Hepatocyte (in vitro differentiated cells): ENCODE data around the gene TGFBI. TPM values are rescaled to one million over a fixed set of nuclear protein-coding genes. Genes with fewer than 3 reads are reported as not detected.
A peak's percentile ranks its signal among the peaks of the same experiment; 100 is the strongest.

Experiments
- DNase-seq: peaks from one replicate; pipeline ENCODE4 v3.0.0-alpha.2; 2016; ENCODE audit warnings: low spot score
- H2AFZ ChIP-seq: fragments of 200-600 bp; sonication (generic); 2 replicates; pipeline ENCODE4 v1.6.0; 2016; ENCODE audit warnings: antibody characterized with exemption, mild to moderate bottlenecking
- H3K27ac ChIP-seq: fragments of 200-600 bp; sonication (generic); 2 replicates; pipeline ENCODE4 v1.5.1; 2016; ENCODE audit warnings: mild to moderate bottlenecking
- H3K27me3 ChIP-seq: fragments of 200-600 bp; sonication (generic); 2 replicates; pipeline ENCODE4 v1.6.1; 2016
- H3K36me3 ChIP-seq: fragments of 200-600 bp; sonication (generic); replicated peaks from 2 replicates; pipeline ENCODE4 v1.5.1; 2016; ENCODE audit warnings: low read depth; ENCODE audit not compliant: insufficient read depth
- H3K4me1 ChIP-seq: fragments of 200-600 bp; sonication (generic); 2 replicates; pipeline ENCODE4 v1.5.1; 2016; ENCODE audit warnings: mild to moderate bottlenecking, moderate library complexity; ENCODE audit not compliant: insufficient read depth
- H3K4me2 ChIP-seq: fragments of 200-600 bp; sonication (generic); 2 replicates; pipeline ENCODE4 v1.6.0; 2016
- H3K4me3 ChIP-seq: fragments of 200-600 bp; sonication (generic); 2 replicates; pipeline ENCODE4 v1.5.1; 2016; ENCODE audit warnings: mild to moderate bottlenecking
- H3K79me2 ChIP-seq: fragments of 200-600 bp; sonication (generic); 2 replicates; pipeline ENCODE4 v1.6.0; 2017; ENCODE audit warnings: mild to moderate bottlenecking
- H3K9me2 ChIP-seq: fragments of 200-600 bp; sonication (generic); replicated peaks from 2 replicates; pipeline ENCODE4 v1.6.0; 2017; ENCODE audit warnings: mild to moderate bottlenecking; ENCODE audit not compliant: insufficient read depth
- H3K9me3 ChIP-seq: fragments of 200-600 bp; sonication (generic); 2 replicates; pipeline ENCODE4 v1.5.1; 2016; ENCODE audit warnings: low read depth, mild to moderate bottlenecking
- H4K20me1 ChIP-seq: fragments of 200-600 bp; sonication (generic); 2 replicates; pipeline ENCODE4 v1.6.0; 2016; ENCODE audit warnings: mild to moderate bottlenecking; ENCODE audit not compliant: insufficient read depth, poor library complexity, severe bottlenecking
- CTCF ChIP-seq: fragments of 200-600 bp; sonication (generic); IDR thresholded peaks from 2 replicates; pipeline ENCODE4 v1.5.1; 2016; ENCODE audit warnings: antibody characterized with exemption, mild to moderate bottlenecking; ENCODE audit not compliant: poor library complexity
- EZH2 ChIP-seq: fragments of 200-600 bp; sonication (generic); IDR thresholded peaks from 2 replicates; pipeline ENCODE4 v1.6.1; 2016; ENCODE audit warnings: antibody characterized with exemption, mild to moderate bottlenecking, borderline replicate concordance
- EZH2phosphoT487 ChIP-seq: fragments of 200-600 bp; sonication (generic); IDR thresholded peaks from one replicate; pipeline ENCODE4 v1.6.1; 2018; ENCODE audit warnings: antibody characterized with exemption, mild to moderate bottlenecking, low read depth, moderate library complexity; ENCODE audit not compliant: unreplicated experiment, severe bottlenecking
- WGBS: methylation state at CpG from one replicate; pipeline ENCODE4 v1.1.6; 2016; ENCODE audit warnings: low lambda C conversion rate; ENCODE audit errors: missing lambda C conversion rate; 5-methylcytosine and 5-hydroxymethylcytosine counted together
- polyA plus RNA-seq: library from polyadenylated mRNA; unstranded; fragments of >200 nt; fragmentation: Nextera tagmentation; extraction: Ambion mirVana; gene quantifications from 2 replicates; pipeline ENCODE4 v1.2.1, GENCODE V29; 2016
- total RNA-seq: library from RNA; depleted of rRNA; stranded (reverse); fragments of >200 nt; gene quantifications from 2 replicates; pipeline ENCODE4 v1.2.3, GENCODE V29; 2014

Gene TGFBI
- total and polyA plus RNA-seq, 2 experiments from 2014 or later, result 396 to 401 TPM

GRCh38 chr5:136067422-136067821 is 38.6 kb downstream of the TGFBI start:
- H3K4me2 ChIP-seq, result no peak overlapping the region
- H2AFZ ChIP-seq, result no peak overlapping the region
- H3K27me3 ChIP-seq, result no peaks in the 10 kb centered on the region
- H3K27ac ChIP-seq, result peak overlapping the region; percentile 45
- no peaks in the 10 kb centered on the region for H3K9me2 ChIP-seq
- no peaks in the 10 kb centered on the region for H3K36me3 ChIP-seq
- no peaks in the 10 kb centered on the region for H3K4me1 ChIP-seq
- 80% methylated on average over 1 of the region's 1 CpG for WGBS
- no peak overlapping the region for H3K4me3 ChIP-seq
- no peaks in the 10 kb centered on the region for H3K79me2 ChIP-seq
- no peak for DNase-seq
- no peaks in the 10 kb centered on the region for H4K20me1 ChIP-seq
- TF ChIP-seq EZH2phosphoT487 (no peak), EZH2 (no peak), CTCF (no peak)
- H3K9me3 ChIP-seq, result no peaks in the 10 kb centered on the region

GRCh38 chr5:136070486-136071285 is 41.9 kb downstream of the TGFBI start:
- Histone ChIP-seq H3K4me2 (no peak overlapping the region), H3K9me2 (no peaks in the 10 kb centered on the region), H2AFZ (no peak overlapping the region), H3K4me3 (no peak overlapping the region), H3K27ac (no peak overlapping the region), H4K20me1 (no peaks in the 10 kb centered on the region), H3K36me3 (no peaks in the 10 kb centered on the region), H3K79me2 (no peaks in the 10 kb centered on the region), H3K27me3 (no peaks in the 10 kb centered on the region), H3K4me1 (no peaks in the 10 kb centered on the region), H3K9me3 (no peaks in the 10 kb centered on the region)
- DNase-seq, result no peak
- TF ChIP-seq EZH2phosphoT487 (no peak), CTCF (no peak), EZH2 (no peak)
- WGBS, result 90% methylated on average over 9 of the region's 9 CpGs

- no peak overlapping the region for H3K4me3 ChIP-seq
- no peak overlapping the region for H3K27ac ChIP-seq
- TF ChIP-seq CTCF (no peak), EZH2phosphoT487 (no peak), EZH2 (no peak)
- 91% methylated on average over 5 of the region's 5 CpGs for WGBS
- no peaks in the 10 kb centered on the region for H3K9me3 ChIP-seq
- H3K4me1 ChIP-seq, result no peaks in the 10 kb centered on the region
- H3K27me3 ChIP-seq, result no peaks in the 10 kb centered on the region
- no peak overlapping the region for H2AFZ ChIP-seq
- H4K20me1 ChIP-seq, result no peaks in the 10 kb centered on the region
- H3K36me3 ChIP-seq, result no peaks in the 10 kb centered on the region
- H3K9me2 ChIP-seq, result no peaks in the 10 kb centered on the region
- no peaks in the 10 kb centered on the region for H3K79me2 ChIP-seq
- no peak overlapping the region for H3K4me2 ChIP-seq
- no peak for DNase-seq
These were observed 45.1 kb downstream of the TGFBI start for GRCh38 chr5:136073714-136074529.
